GM13976 (cell line): Measurements from ENCODE around the gene TBATA.

Experiments used
- DNase-seq: peaks from one replicate; pipeline ENCODE4 v3.0.0; 2012; ENCODE audit warnings: low spot score
- CTCF ChIP-seq: IDR thresholded peaks from 2 replicates; pipeline ENCODE4 v1.5.1; 2012; ENCODE audit warnings: borderline replicate concordance, mild to moderate bottlenecking; ENCODE audit not compliant: insufficient read depth; ENCODE audit errors: extremely low read depth, missing control alignments, control extremely low read depth
- in situ Hi-C: fragments of 300-500 bp; cut with MboI; formaldehyde crosslinking; loops from one replicate; pipeline ENCODE4 v1.12.0; 2022; ENCODE audit warnings: low sequenced_read_pairs, mixed read lengths, inconsistent platforms; ENCODE audit not compliant: unreplicated experiment

Gene TBATA

GRCh38 chr10:70830164-70830563 lies 45.0 kb upstream of the TBATA start:
- DNase-seq, result no peak
- no peak for TF ChIP-seq CTCF
- in situ Hi-C loops, result no loop called here

DNA sequence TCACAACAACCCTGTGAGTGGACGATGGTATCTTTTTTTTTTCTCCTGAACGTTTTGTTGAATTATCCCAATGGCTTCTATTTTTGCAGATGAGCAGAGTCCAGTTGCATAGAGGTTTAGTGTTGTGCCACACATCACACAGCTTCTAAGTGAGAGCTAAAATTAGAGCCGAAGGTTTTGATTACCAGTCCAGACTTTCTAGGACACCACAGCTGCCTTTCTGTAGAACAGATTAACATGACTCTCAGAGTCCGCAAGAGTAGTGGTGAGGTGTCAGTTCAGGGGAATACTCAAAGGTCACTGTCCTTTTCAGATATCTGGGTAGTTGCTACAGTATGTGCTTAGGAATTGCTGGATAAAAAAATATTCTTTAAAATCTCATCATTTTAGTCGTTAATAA lies 44.4 kb upstream of the TBATA start:
- in situ Hi-C loops, result no loop called here
- no peak for TF ChIP-seq CTCF
- DNase-seq, result no peak

DNA sequence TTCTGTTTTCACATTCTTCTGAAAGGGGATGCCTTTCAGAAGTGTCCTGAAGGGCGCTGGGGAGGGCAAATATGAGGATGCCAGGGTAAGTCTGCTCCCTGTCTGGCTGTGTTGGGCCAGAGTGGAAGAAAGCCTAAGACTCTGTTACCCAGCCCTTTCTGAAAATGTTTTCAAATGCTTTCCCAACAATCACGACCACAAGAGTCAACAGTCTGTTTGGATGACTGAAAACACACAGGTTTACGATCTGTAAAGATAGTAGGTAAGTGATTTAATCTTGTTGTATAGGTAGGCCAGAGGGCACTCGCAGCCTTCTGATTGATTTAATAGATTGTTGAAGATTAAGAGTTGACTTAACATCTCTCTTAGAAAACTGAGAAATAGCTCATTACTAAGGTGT lies 43.7 kb upstream of the TBATA start:
- DNase-seq, result no peak
- TF ChIP-seq CTCF, result no peak
- in situ Hi-C loops, result no loop called here

DNA sequence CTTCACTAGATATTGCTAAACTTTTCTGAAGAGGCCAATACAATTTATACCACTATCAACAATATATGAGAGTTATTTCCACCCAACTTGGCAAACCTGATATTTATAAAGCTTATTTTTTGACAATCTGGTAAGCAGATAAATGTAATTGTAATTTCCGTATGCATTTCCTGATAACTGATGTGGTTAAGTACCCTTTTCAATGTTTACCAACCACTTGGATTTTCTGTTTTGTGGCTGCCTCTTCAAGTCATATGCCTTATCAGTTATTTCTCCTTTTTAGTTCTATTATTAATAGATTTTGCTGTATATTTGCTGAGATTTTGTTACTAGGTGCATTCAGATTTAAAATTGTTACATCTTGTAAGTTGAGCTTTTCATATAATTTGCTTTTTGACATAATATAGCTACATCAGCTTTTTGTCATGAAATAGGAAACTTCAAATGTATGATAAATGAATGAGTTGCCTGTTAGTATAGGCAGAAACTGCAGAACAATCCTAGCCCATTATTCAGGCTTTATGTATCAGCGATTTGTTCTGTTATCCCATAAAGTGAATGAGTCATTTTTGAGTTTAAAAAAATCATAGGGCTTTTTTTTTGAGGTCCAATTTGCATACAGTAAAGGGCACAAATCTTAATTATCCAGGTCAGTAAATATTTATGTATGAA lies 42.0 kb upstream of the TBATA start:
- TF ChIP-seq CTCF, result no peak
- DNase-seq, result no peak

DNA sequence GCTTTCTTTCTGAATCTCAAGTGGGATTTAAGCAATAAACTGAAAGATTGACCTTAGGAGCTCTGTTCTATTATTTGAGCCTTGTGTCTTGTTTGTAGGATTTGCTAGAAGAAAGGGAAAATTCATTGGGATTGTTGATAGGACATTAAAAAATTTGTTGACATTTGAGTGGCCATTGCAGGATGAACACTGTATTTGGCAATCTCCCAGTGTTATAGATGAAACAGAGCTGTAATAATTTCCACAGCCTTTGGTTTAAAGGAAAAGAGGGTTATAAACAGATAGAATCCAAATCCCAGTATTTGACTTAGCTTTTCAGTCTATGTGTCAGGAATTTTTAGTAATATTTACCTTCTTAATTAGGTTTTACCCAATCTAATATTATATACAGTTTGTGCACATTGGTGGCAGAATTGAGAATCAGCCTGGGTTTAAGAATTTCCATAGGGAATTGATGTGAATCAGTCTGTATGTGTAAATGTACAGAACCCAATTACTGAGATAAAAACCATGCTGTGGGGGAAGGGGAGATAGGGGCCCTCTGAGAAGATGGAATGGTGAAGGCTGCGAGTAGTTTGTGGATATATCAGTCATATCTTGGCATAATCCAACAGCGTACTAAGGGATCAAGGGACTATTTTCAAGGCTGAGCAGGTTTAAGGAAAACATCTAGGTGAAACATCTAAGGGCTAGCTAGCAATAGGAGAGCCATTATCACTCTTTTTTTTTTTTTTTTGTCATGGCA lies 37.1 kb upstream of the TBATA start:
- no peak for TF ChIP-seq CTCF
- in situ Hi-C loops, result no loop called here
- no peak for DNase-seq

More for the DNA sequence above, 42.0 kb upstream of the TBATA start:
- in situ Hi-C loops, result no loop called here

- DNase-seq, result no peak
- in situ Hi-C loops, result no loop called here
- TF ChIP-seq CTCF, result no peak
Measured at GRCh38 chr10:70820976-70821750, 36.0 kb upstream of the TBATA start.
